GM19467 (cell line): ENCODE results near the gene CD5L.

ENCODE experiments used
- ATAC-seq: cut with Tn5 transposase; IDR thresholded peaks from one replicate; pipeline ENCODE4 v1.9.1; 2021; ENCODE audit warnings: mild to moderate bottlenecking, moderate library complexity; ENCODE audit not compliant: unreplicated experiment

The CD5L gene

GRCh38 chr1:157841708-157842107 lies at the start of gene CD5L:
Gene CD5L (minus strand): TSS chr1:157841808. CDS start chr1:157841701, 107 bp downstream.
- ATAC-seq: no peak

DNA sequence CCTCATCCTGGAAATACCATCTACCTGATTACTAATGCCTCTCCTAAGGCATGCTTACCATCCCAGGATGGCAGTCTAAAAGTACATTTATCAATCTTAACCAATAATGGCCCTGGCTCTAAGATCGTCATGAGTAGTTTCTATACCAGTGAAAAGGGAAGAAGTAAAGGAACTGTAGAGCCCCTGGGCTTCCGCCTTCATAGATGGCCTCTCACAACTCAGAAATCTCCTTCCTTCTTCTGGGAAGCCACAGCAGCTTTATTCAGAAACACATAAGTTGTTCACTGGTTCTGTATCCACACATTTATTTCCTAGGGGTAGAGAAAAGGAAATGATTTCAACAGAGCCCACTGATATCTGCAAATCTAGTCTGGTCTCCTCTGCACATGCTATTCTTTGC lies 41.0 kb upstream of the CD5L start:
- no peak for ATAC-seq

- no peak for ATAC-seq
Observed at GRCh38 chr1:157880621-157881020, 39.0 kb upstream of the CD5L start.

- ATAC-seq: no peak
Observed at GRCh38 chr1:157878059-157878458, 36.5 kb upstream of the CD5L start.

GRCh38 chr1:157870490-157870889 lies 28.9 kb upstream of the CD5L start:
- no peak for ATAC-seq

GRCh38 chr1:157868654-157869053 lies 27.0 kb upstream of the CD5L start:
- no peak for ATAC-seq

DNA sequence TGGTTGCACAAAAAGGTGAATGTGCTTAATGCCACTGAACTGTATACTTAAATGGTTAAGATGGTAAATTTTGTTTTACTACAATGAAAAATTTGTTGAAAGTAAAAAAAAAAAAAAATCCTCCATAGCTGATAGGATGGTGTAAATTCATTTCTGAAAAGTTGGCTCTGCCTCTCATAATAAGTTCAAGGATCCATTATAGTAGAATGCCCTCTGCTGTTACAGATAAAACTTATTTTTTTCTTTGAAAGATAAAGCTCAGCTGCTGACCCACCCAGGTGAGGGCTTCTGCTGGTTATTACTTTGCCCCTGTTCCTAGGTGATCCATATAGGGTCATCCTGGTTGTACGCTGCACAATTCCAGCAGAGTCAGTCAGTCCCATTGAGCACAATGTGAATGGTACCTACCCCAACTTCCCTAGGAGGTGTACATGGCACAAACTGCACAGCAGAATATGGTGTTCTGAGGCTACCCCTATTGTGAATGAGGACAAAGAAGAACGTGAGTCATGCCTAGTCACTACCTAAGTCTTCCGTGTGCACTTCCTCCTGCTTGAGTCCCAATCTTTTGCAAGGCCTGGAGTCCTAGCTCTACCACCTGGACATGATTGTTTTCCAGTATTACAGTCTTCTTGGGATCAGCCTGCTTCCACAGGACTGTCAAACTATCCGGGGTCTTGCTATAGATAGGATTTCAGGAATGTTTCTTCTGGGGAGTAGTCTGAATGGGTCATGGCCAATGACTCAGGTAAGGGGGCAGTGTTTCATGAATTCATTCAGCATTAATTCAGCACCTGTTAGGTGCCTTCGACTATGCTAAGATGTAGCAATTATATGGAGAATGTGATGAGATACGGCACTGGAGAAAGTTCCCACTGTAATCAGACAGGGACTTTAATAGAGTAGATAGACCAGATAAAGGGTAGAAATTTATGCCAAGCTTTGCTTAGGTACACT lies 20.8 kb upstream of the CD5L start:
- no peak for ATAC-seq

DNA sequence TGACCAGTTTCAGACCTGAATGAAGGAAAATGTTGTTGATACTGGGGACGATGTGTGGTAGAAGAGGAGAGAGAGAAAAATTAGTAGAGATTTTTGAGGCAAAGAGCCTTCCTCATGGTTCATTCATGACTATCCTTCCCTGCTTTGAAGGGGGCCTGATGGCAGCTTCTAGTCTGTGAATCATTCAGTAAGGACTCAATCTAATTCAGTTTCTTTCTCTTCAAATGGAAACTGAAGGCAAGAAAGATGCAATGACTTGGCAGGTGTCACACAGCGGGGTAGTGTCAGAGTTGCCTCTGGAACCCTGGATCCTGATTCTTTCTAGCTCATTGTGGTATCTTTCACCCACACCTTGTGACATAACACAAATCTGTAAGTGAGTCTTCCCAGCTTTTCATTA lies 14.9 kb upstream of the CD5L start:
- no peak for ATAC-seq

DNA sequence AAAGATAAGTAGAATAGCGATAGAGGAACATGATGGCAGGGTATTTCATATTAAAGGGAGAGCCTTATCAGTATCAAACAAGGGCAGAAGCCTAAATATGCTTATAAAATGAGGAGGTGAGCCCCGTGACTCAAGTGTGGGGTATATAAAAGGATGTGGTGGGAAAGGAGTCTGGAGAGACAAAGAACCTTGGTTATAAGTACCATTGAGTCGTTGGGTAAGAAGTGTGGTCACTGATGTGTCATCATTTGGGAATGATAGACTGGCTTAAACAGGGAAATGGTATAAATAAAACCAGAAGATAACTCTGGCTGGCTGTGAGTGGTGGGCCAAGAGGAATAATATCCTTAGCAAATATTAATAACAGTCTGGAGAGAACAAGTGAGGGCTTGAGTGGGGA lies 10.9 kb upstream of the CD5L start:
- ATAC-seq: no peak

DNA sequence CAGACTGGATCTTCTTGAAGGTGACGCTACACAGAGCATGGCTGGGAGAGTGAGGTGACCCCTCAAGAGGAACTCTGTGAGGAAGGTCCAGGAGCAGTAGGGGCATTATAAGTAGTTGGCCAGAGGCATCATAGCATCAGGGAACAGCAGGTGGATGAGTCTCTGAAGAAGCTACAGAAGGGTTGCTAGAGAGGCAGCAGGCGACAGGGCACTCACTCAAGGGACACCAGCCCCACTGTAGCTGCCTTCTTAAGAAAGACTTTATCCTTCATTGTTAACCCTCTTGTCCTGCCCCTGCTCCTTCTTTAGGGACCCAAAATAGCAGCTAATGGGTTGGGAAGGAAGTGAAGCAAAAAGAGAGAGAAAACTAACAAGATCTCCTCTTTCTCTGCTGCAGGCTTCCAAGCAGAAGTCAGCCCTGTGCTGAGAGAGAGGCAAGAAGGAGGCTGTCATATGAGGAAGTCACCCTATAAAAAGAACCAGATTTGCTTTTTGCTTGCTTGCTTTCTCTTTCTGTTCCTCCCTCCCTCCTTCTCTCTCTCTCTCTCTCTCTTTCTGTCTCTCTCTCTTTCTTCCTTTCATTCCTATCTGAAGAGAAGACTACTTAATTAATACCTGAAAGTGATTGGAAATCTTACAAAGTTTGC lies 7.7 kb upstream of the CD5L start:
- peak; percentile 61 for ATAC-seq

GRCh38 chr1:157844089-157844830 lies 2.7 kb upstream of the CD5L start:
- ATAC-seq: no peak

GRCh38 chr1:157842939-157843338 lies 1.3 kb upstream of the CD5L start:
- ATAC-seq: no peak

DNA sequence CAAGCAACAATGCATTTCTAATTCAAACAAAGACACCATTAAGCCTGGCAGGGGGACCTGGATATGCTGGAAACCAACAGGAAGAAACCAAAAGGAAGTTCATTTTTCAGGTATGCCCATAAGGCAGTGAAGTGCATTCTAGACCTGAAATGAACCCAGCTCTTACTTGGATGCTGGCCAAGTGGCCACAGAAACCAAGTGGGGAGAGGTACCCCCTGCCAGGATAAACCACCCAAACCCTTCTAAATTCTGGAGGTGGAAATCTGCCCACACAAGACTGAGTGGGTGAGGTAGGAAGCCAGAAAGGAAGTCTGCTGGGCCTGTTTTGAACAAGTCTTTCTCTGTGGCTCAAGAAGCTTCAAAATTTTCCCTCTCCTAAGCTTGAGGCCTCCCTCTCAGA lies 2.6 kb downstream of the CD5L start:
- no peak for ATAC-seq

- no peak for ATAC-seq
Observed at GRCh38 chr1:157834430-157834829, 7.2 kb downstream of the CD5L start.

GRCh38 chr1:157833145-157833544 lies 8.5 kb downstream of the CD5L start:
- ATAC-seq: no peak

- no peak for ATAC-seq
Observed at GRCh38 chr1:157831968-157832626, 9.5 kb downstream of the CD5L start.

DNA sequence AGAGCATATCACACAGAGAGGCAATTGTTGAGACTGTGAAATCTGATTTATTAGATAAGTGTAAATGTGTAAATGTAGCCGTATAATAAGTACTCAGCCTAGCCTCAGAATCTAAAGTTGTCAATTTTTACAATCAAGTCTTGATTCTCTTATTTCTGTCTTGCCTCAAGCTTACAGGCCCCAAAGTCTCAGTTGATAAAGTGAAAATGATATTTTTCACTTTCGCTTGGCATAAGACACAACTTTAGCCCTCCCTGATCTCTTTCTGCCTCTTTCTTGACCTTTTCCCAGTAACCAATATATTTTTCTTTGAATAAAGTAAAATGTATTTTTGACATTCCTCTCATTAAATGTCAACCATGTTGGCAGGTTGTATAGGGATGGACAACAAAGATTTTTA lies 10.7 kb downstream of the CD5L start:
- ATAC-seq: no peak

GRCh38 chr1:157829711-157830110 lies 11.9 kb downstream of the CD5L start:
- ATAC-seq: no peak

- ATAC-seq: no peak
Observed at GRCh38 chr1:157829210-157829609, 12.4 kb downstream of the CD5L start.

DNA sequence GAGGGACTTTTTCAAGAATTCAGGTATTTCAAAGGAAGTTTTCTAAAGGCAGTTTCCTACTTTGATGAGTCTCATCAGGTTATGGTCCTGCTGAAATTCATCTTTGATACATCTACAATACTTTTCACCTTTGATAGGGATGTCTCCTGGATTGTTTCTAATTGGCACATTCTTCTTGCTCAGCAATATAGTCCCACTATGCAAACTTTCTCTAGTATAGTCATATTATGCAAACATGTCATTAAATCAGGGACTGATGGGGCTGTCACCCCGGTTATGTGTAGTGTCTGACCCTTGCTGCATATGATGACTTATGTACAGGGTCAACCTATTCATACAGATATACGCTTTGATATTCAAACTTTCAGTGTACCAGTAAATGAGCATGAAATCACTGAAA lies 21.3 kb downstream of the CD5L start:
- no peak for ATAC-seq

DNA sequence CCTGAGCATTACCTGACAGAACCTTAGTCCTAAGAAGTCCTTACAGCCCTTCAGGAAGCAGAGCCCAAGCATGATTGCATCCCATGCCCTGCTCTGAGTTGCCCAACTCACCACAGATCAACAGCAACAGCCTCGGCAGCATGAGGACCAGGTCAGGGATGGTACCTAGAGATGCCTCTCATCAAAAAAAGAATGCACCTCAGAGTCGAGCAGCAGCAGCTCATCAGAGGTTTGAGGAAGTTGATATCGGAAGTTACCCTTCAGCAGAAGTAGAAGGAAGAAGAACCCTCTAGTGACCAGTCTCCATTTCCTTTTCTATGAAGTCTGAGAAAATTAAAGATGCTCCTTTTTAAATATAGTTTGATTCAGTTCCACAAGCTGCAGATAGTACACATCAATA lies 21.7 kb downstream of the CD5L start, which contains the start of gene FCRL1:
FCRL1 (minus strand) TSS at position 225 of the 400 bp plus-strand sequence; CDS start at position 142, 83 bp downstream.
- no peak for ATAC-seq
